ENCODE data around the gene USP3. TPM values are rescaled to one million over a fixed set of nuclear protein-coding genes. Genes with fewer than 3 reads are reported as not detected.

The USP3 gene
- total and polyA plus RNA-seq, 2 of the 13 experiments (the other 11 are each of a cell fraction or from before 2014, with no cell fraction given) = 14.3 to 61.2 TPM

DNA sequence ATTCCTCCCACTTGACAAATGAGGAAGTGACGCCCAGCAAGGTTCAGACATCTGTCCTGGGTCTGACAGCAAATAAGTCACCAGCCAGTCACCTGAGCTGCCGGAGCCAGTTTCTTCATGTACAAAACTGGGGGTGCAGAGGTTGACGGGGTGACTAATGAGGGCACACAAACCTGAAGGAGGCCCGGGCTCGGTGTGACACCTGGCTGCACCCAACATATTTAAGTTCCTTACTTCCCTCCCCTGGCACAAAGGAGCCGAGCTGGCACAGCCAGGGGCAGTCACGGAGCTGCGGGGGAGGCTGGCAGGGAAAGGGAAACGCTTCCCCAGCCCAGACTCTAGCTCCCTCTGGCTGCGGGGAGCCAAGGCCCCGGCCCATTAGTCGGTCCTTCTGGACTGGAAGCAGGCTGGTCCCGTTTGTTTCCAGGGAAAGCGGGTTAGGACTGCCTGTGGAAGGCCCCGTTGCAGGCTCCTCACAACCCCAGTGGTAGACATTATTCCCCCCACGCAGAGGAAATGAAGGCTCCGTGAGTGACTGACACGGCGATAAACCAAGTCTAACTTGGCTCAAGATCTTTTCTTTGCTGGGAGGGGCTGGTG lies 95.1 kb downstream of the USP3 start (continued):
- TF ChIP-seq, protein P1, sequence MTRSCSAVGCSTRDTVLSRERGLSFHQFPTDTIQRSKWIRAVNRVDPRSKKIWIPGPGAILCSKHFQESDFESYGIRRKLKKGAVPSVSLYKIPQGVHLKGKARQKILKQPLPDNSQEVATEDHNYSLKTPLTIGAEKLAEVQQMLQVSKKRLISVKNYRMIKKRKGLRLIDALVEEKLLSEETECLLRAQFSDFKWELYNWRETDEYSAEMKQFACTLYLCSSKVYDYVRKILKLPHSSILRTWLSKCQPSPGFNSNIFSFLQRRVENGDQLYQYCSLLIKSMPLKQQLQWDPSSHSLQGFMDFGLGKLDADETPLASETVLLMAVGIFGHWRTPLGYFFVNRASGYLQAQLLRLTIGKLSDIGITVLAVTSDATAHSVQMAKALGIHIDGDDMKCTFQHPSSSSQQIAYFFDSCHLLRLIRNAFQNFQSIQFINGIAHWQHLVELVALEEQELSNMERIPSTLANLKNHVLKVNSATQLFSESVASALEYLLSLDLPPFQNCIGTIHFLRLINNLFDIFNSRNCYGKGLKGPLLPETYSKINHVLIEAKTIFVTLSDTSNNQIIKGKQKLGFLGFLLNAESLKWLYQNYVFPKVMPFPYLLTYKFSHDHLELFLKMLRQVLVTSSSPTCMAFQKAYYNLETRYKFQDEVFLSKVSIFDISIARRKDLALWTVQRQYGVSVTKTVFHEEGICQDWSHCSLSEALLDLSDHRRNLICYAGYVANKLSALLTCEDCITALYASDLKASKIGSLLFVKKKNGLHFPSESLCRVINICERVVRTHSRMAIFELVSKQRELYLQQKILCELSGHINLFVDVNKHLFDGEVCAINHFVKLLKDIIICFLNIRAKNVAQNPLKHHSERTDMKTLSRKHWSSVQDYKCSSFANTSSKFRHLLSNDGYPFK (CRISPR knock-in tag; IDR thresholded peaks at IDR 0.05; ENCODE audit: borderline replicate concordance) = no peak
- TF ChIP-seq SNAPC2 (CRISPR knock-in tag; IDR thresholded peaks at IDR 0.05) (no peak), ATAD3A (CRISPR knock-in tag; IDR thresholded peaks at IDR 0.05) (no peak), PAF1 (CRISPR knock-in tag; IDR thresholded peaks at IDR 0.05) (no peak), SMAD1 (CRISPR knock-in tag; IDR thresholded peaks at IDR 0.05; ENCODE audit: borderline replicate concordance, low read depth) (no peak), ZNF335 (CRISPR knock-in tag; IDR thresholded peaks at IDR 0.05) (0 out of 2 replicates have a peak, but pooled peaks have one; percentile 38), GABPB1 (CRISPR knock-in tag; IDR thresholded peaks at IDR 0.05) (peak; percentile 26; the same call in 1 of the 2 replicates), ZNF552 (CRISPR knock-in tag; IDR thresholded peaks at IDR 0.05; ENCODE audit: borderline replicate concordance) (no peak), ZMYM2 (CRISPR knock-in tag; IDR thresholded peaks at IDR 0.05) (no peak), NFKB2 (CRISPR knock-in tag; IDR thresholded peaks at IDR 0.05; ENCODE audit: borderline replicate concordance) (no peak), FOXC1 (CRISPR knock-in tag; IDR thresholded peaks at IDR 0.05; ENCODE audit: borderline replicate concordance) (no peak; the same call in 1 of the 2 replicates), NKX3-1 (CRISPR knock-in tag; IDR thresholded peaks at IDR 0.05) (no peak), SIN3A (IDR thresholded peaks at IDR 0.05; ENCODE audit: borderline replicate concordance, low read depth, low read length) (peak; percentile 78; the same call in 1 of the 2 replicates), MAFG (CRISPR knock-in tag; IDR thresholded peaks at IDR 0.05) (no peak), BORCS8-MEF2B (CRISPR knock-in tag; IDR thresholded peaks at IDR 0.05) (no peak), ZNF235 (CRISPR knock-in tag; IDR thresholded peaks at IDR 0.05; ENCODE audit: borderline replicate concordance) (no peak), ZNF205 (CRISPR knock-in tag; IDR thresholded peaks at IDR 0.05) (no peak)
- TF ChIP-seq, protein P2, sequence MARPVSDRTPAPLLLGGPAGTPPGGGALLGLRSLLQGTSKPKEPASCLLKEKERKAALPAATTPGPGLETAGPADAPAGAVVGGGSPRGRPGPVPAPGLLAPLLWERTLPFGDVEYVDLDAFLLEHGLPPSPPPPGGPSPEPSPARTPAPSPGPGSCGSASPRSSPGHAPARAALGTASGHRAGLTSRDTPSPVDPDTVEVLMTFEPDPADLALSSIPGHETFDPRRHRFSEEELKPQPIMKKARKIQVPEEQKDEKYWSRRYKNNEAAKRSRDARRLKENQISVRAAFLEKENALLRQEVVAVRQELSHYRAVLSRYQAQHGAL (CRISPR knock-in tag; IDR thresholded peaks at IDR 0.05; ENCODE audit: not compliant biosample characterization) = no peak
- TF ChIP-seq, protein P3, sequence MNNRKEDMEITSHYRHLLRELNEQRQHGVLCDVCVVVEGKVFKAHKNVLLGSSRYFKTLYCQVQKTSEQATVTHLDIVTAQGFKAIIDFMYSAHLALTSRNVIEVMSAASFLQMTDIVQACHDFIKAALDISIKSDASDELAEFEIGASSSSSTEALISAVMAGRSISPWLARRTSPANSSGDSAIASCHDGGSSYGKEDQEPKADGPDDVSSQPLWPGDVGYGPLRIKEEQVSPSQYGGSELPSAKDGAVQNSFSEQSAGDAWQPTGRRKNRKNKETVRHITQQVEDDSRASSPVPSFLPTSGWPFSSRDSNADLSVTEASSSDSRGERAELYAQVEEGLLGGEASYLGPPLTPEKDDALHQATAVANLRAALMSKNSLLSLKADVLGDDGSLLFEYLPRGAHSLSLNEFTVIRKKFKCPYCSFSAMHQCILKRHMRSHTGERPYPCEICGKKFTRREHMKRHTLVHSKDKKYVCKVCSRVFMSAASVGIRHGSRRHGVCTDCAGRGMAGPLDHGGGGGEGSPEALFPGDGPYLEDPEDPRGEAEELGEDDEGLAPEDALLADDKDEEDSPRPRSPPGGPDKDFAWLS (CRISPR knock-in tag; IDR thresholded peaks at IDR 0.05; ENCODE audit: borderline replicate concordance) = no peak
- TF ChIP-seq, protein P4, sequence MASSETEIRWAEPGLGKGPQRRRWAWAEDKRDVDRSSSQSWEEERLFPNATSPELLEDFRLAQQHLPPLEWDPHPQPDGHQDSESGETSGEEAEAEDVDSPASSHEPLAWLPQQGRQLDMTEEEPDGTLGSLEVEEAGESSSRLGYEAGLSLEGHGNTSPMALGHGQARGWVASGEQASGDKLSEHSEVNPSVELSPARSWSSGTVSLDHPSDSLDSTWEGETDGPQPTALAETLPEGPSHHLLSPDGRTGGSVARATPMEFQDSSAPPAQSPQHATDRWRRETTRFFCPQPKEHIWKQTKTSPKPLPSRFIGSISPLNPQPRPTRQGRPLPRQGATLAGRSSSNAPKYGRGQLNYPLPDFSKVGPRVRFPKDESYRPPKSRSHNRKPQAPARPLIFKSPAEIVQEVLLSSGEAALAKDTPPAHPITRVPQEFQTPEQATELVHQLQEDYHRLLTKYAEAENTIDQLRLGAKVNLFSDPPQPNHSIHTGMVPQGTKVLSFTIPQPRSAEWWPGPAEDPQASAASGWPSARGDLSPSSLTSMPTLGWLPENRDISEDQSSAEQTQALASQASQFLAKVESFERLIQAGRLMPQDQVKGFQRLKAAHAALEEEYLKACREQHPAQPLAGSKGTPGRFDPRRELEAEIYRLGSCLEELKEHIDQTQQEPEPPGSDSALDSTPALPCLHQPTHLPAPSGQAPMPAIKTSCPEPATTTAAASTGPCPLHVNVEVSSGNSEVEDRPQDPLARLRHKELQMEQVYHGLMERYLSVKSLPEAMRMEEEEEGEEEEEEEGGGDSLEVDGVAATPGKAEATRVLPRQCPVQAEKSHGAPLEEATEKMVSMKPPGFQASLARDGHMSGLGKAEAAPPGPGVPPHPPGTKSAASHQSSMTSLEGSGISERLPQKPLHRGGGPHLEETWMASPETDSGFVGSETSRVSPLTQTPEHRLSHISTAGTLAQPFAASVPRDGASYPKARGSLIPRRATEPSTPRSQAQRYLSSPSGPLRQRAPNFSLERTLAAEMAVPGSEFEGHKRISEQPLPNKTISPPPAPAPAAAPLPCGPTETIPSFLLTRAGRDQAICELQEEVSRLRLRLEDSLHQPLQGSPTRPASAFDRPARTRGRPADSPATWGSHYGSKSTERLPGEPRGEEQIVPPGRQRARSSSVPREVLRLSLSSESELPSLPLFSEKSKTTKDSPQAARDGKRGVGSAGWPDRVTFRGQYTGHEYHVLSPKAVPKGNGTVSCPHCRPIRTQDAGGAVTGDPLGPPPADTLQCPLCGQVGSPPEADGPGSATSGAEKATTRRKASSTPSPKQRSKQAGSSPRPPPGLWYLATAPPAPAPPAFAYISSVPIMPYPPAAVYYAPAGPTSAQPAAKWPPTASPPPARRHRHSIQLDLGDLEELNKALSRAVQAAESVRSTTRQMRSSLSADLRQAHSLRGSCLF (CRISPR knock-in tag; IDR thresholded peaks at IDR 0.05; ENCODE audit: borderline replicate concordance) = no peak

All from HepG2 (cell line).